NB4 (cell line): ENCODE data around the gene NRXN3.

Source experiments
- POLR2A ChIP-seq: IDR thresholded peaks from 2 replicates; pipeline ENCODE4 v1.6.1; 2011; ENCODE audit warnings: mild to moderate bottlenecking; ENCODE audit not compliant: insufficient read length; ENCODE audit errors: extremely low read depth
- TF ChIP-seq, protein P1 (sequence below): IDR thresholded peaks from one replicate; pipeline ENCODE4 v1.5.1; 2012; ENCODE audit warnings: low read depth, low read length
- TF ChIP-seq, protein P2 (sequence below): IDR thresholded peaks from 2 replicates; pipeline ENCODE4 v1.6.1; 2011; ENCODE audit warnings: low read depth, low read length

DNA sequence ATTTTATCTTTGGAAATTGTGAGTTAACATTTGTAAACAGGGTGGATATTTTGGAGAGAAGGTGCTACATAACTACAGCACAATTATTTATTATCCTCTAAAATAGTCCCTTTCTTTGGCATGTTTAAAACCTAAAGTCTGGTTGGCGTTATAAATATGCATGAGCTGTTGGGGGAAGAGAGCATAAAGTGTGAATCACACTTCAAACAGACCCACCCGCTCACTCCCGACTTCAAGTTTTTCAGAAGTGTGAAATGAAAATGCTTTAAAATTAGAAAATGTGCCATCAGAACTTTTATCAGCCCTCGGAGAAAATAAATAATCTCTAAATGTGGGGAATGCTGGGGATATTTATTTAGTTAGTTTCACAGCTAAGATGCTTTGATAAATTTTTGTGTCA is 1006.9 kb downstream of the NRXN3 start:
- TF ChIP-seq POLR2A = no peak
- TF ChIP-seq, protein P1, sequence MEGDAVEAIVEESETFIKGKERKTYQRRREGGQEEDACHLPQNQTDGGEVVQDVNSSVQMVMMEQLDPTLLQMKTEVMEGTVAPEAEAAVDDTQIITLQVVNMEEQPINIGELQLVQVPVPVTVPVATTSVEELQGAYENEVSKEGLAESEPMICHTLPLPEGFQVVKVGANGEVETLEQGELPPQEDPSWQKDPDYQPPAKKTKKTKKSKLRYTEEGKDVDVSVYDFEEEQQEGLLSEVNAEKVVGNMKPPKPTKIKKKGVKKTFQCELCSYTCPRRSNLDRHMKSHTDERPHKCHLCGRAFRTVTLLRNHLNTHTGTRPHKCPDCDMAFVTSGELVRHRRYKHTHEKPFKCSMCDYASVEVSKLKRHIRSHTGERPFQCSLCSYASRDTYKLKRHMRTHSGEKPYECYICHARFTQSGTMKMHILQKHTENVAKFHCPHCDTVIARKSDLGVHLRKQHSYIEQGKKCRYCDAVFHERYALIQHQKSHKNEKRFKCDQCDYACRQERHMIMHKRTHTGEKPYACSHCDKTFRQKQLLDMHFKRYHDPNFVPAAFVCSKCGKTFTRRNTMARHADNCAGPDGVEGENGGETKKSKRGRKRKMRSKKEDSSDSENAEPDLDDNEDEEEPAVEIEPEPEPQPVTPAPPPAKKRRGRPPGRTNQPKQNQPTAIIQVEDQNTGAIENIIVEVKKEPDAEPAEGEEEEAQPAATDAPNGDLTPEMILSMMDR = no peak
- TF ChIP-seq, protein P2, sequence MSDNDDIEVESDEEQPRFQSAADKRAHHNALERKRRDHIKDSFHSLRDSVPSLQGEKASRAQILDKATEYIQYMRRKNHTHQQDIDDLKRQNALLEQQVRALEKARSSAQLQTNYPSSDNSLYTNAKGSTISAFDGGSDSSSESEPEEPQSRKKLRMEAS = no peak
